IPS-20b (cell line): ENCODE measurements around the gene CSF2.

Source experiments
- H3K27ac ChIP-seq: one replicate; pipeline ENCODE4 v1.5.1; 2013; ENCODE audit warnings: low read length
- H3K27me3 ChIP-seq: 2 replicates; pipeline ENCODE4 v1.6.1; 2013; ENCODE audit warnings: mild to moderate bottlenecking, low read length, inconsistent platforms; ENCODE audit not compliant: insufficient read depth
- H3K36me3 ChIP-seq: 2 replicates; pipeline ENCODE4 v1.6.1; 2013; ENCODE audit warnings: low read depth, mild to moderate bottlenecking, inconsistent platforms, low read length, moderate library complexity; ENCODE audit not compliant: insufficient read depth
- H3K4me1 ChIP-seq: 2 replicates; pipeline ENCODE4 v1.6.1; 2013; ENCODE audit warnings: mild to moderate bottlenecking, control low read depth, inconsistent platforms, low read length, moderate library complexity; ENCODE audit not compliant: insufficient read depth
- H3K4me3 ChIP-seq: 2 replicates; pipeline ENCODE4 v1.5.1; 2013; ENCODE audit warnings: mild to moderate bottlenecking, low read length, inconsistent platforms
- H3K9ac ChIP-seq: 2 replicates; pipeline ENCODE4 v1.6.1; 2013; ENCODE audit warnings: low read depth, mild to moderate bottlenecking, inconsistent platforms, low read length, moderate library complexity
- H3K9me3 ChIP-seq: 2 replicates; pipeline ENCODE4 v1.6.1; 2013; ENCODE audit warnings: mild to moderate bottlenecking, low read depth, low read length, inconsistent platforms; ENCODE audit not compliant: insufficient read depth

The CSF2 gene

DNA sequence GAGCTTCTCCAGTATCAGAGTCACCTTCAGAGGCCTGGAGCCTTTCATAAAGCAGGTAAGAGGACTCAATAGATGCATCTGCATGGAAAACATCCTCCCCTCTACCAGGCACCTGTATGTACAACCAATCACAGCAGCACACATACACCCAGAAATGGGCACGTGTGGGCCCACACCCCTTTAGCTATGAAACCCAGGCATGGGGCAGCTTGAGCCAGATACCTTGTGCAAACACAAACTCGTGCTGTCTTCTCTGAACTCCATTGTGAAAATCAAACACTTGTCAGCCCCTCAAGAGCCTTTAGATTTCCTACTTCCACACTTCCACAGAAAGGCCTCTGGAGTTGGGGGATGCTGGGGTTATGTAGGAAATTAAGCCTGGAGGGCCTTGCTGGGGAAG is 1.1 kb upstream of the CSF2 start:
- Histone ChIP-seq H3K9me3 (no peaks in the 10 kb centered on the region), H3K27ac (no peak overlapping the region), H3K4me3 (no peak overlapping the region), H3K27me3 (no peaks in the 10 kb centered on the region), H3K36me3 (no peaks in the 10 kb centered on the region), H3K9ac (no peak overlapping the region), H3K4me1 (no peaks in the 10 kb centered on the region)

DNA sequence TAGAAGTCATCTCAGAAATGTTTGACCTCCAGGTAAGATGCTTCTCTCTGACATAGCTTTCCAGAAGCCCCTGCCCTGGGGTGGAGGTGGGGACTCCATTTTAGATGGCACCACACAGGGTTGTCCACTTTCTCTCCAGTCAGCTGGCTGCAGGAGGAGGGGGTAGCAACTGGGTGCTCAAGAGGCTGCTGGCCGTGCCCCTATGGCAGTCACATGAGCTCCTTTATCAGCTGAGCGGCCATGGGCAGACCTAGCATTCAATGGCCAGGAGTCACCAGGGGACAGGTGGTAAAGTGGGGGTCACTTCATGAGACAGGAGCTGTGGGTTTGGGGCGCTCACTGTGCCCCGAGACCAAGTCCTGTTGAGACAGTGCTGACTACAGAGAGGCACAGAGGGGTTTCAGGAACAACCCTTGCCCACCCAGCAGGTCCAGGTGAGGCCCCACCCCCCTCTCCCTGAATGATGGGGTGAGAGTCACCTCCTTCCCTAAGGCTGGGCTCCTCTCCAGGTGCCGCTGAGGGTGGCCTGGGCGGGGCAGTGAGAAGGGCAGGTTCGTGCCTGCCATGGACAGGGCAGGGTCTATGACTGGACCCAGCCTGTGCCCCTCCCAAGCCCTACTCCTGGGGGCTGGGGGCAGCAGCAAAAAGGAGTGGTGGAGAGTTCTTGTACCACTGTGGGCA is 642 bp downstream of the CSF2 start:
- H3K36me3 ChIP-seq = no peaks in the 10 kb centered on the region
- H3K4me3 ChIP-seq = no peak overlapping the region
- no peak overlapping the region for H3K27ac ChIP-seq
- no peak overlapping the region for H3K9ac ChIP-seq
- no peaks in the 10 kb centered on the region for H3K9me3 ChIP-seq
- H3K27me3 ChIP-seq = no peaks in the 10 kb centered on the region
- no peaks in the 10 kb centered on the region for H3K4me1 ChIP-seq

DNA sequence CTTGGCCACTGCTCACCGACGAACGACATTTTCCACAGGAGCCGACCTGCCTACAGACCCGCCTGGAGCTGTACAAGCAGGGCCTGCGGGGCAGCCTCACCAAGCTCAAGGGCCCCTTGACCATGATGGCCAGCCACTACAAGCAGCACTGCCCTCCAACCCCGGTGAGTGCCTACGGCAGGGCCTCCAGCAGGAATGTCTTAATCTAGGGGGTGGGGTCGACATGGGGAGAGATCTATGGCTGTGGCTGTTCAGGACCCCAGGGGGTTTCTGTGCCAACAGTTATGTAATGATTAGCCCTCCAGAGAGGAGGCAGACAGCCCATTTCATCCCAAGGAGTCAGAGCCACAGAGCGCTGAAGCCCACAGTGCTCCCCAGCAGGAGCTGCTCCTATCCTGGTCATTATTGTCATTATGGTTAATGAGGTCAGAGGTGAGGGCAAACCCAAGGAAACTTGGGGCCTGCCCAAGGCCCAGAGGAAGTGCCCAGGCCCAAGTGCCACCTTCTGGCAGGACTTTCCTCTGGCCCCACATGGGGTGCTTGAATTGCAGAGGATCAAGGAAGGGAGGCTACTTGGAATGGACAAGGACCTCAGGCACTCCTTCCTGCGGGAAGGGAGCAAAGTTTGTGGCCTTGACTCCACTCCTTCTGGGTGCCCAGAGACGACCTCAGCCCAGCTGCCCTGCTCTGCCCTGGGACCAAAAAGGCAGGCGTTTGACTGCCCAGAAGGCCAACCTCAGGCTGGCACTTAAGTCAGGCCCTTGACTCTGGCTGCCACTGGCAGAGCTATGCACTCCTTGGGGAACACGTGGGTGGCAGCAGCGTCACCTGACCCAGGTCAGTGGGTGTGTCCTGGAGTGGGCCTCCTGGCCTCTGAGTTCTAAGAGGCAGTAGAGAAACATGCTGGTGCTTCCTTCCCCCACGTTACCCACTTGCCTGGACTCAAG is 1.5 kb downstream of the CSF2 start:
- Histone ChIP-seq H3K27me3 (no peaks in the 10 kb centered on the region), H3K4me3 (no peak overlapping the region), H3K27ac (no peak overlapping the region), H3K9ac (no peak overlapping the region), H3K9me3 (no peaks in the 10 kb centered on the region), H3K4me1 (no peaks in the 10 kb centered on the region), H3K36me3 (no peaks in the 10 kb centered on the region)

DNA sequence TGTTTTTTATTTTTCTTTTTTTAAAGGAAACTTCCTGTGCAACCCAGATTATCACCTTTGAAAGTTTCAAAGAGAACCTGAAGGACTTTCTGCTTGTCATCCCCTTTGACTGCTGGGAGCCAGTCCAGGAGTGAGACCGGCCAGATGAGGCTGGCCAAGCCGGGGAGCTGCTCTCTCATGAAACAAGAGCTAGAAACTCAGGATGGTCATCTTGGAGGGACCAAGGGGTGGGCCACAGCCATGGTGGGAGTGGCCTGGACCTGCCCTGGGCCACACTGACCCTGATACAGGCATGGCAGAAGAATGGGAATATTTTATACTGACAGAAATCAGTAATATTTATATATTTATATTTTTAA is 2.1 kb downstream of the CSF2 start:
- Histone ChIP-seq H3K9me3 (no peaks in the 10 kb centered on the region), H3K4me1 (no peaks in the 10 kb centered on the region), H3K4me3 (no peak overlapping the region), H3K9ac (no peak overlapping the region), H3K36me3 (no peaks in the 10 kb centered on the region), H3K27me3 (no peaks in the 10 kb centered on the region), H3K27ac (no peak overlapping the region)

DNA sequence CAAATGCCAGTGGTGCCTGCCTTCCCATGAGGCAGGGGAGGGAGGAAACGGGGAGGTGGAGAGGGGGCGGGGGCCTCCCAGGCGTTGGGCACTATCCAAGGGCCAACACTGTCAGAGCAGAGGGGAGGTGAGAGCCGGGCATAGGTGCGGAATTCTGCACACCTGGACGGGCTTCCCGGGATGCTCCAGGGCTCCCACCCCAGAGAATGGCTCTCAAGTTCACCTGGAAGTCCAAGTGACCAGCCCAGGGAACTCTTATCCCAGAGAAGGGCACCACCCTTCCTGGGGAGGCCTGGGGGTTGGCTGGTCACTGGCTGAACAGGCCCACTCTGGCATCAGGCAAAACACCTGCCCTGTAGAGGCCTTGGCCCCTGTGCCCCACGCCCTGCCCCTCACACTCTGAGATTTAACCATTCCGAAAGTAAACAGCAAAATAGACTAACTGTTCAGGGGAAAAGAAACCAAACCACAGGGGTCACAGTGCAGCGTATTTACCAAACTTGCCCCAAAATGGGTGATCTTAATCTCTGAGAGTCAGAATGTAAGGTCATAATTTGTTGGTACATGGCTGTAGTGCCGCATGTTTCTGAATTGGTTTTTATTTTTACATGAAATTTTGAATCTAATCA is 2.7 kb downstream of the CSF2 start:
- H3K27ac ChIP-seq = no peak overlapping the region
- no peaks in the 10 kb centered on the region for H3K4me1 ChIP-seq
- H3K27me3 ChIP-seq = no peaks in the 10 kb centered on the region
- no peak overlapping the region for H3K9ac ChIP-seq
- H3K9me3 ChIP-seq = no peaks in the 10 kb centered on the region
- no peaks in the 10 kb centered on the region for H3K36me3 ChIP-seq
- H3K4me3 ChIP-seq = no peak overlapping the region

DNA sequence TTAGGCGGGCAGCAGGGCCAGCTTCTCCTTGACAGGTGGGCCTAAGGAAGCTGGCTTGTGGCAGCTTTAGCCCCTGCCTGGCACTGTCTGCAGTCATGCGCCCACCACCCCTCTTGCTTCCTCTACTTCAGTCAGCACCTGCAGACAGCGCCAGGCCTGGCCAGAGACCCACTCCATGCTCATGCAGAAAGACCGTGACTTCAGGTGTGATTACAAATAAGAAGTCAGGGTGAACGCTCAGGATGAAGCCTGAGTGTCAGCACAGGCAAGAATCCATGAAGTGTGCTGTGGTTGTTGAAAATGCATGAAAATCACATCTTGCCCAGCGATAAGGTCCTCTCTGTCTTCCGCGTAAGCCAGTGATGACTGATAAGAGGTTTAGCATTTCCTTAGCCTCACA is 3.4 kb downstream of the CSF2 start:
- no peak overlapping the region for H3K9ac ChIP-seq
- no peak overlapping the region for H3K27ac ChIP-seq
- no peak overlapping the region for H3K4me3 ChIP-seq
- H3K4me1 ChIP-seq = no peaks in the 10 kb centered on the region
- H3K36me3 ChIP-seq = no peaks in the 10 kb centered on the region
- no peaks in the 10 kb centered on the region for H3K9me3 ChIP-seq
- H3K27me3 ChIP-seq = no peaks in the 10 kb centered on the region

DNA sequence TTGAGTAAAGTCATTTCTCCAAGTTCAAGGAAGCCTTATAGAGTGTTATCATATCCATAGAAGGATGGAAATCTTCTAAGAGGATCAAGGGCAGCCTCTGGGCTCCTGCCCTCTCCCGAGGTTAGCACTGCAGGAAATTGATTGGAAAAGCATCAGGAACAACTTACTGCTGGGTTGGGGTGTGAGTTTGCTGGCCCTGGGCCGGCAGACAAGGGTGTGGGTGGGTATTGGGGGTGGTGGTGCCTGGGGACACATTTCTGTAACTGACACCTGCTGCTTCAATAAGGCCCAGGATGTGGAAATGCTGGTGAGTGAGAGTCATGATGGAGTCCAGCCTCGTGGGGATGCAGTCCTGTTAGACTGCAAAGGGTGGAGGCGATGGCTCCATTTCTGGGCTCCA is 5.5 kb downstream of the CSF2 start:
- Histone ChIP-seq H3K27me3 (no peaks in the 10 kb centered on the region), H3K4me3 (no peak overlapping the region), H3K36me3 (no peaks in the 10 kb centered on the region), H3K4me1 (no peaks in the 10 kb centered on the region), H3K9me3 (no peaks in the 10 kb centered on the region), H3K27ac (no peak overlapping the region), H3K9ac (no peak overlapping the region)

DNA sequence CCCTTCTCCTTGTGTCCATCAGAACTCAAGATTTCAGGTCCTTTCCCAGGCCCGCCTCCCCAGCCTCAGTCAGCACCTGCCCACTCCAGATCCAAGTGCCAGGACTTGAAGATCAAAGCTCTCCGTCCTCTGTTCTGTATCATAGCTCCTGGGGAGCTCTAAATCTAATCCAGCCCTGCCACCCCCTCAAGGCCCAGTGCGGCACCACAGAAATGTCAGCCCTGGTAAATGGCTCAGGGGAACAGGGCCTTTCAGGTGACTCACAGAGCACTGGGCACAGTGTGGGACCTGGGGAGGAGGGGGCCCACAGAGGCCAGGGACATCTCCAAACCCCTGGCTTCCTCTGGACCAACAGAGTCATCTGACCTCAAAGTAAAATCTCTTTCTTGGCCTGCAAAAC is 6.0 kb downstream of the CSF2 start:
- Histone ChIP-seq H3K9ac (no peak overlapping the region), H3K27ac (no peak overlapping the region), H3K27me3 (no peaks in the 10 kb centered on the region), H3K4me3 (no peak overlapping the region), H3K36me3 (no peaks in the 10 kb centered on the region), H3K9me3 (no peaks in the 10 kb centered on the region), H3K4me1 (no peaks in the 10 kb centered on the region)

DNA sequence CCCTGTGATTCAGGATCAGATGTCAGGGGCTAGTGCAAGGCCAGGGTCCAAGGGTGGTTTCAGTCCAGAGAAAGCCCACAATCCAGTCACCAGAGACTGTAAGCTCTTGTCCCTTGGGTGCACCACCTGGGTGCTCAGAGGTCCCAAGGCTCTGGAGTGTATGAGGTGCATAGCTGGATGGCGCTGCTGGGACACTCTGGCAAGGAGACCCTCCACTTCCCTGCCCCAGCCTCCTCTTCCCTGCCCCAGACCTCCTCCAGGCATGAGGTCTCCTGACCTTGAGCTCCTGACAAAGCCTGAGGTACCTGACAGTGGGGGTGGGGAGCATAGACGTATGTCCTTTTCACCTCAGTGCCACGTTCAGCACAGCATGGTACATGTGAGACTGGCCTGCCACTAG is 7.0 kb downstream of the CSF2 start:
- no peaks in the 10 kb centered on the region for H3K9me3 ChIP-seq
- no peaks in the 10 kb centered on the region for H3K27me3 ChIP-seq
- H3K4me1 ChIP-seq = no peaks in the 10 kb centered on the region
- no peak overlapping the region for H3K4me3 ChIP-seq
- H3K9ac ChIP-seq = no peak overlapping the region
- H3K36me3 ChIP-seq = no peaks in the 10 kb centered on the region
- no peak overlapping the region for H3K27ac ChIP-seq

DNA sequence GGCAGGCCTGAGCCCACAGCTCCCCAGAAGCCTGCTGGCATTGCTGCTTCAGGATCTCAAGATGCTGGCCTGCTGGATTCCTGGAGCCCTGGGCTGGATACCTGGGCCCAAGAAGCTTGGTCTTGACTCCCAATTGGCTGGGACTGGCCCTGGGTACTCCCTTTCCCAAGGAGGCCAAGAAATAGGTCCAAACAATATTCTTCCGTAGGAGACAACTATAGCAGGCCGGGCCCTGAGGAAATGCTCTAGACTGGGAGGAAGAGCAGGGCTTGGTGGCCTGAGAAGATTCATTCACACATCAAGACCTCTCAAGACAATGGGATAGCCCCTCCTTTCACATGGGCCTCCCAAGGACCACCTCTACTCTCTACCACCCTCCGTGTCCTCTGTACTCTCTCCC is 7.9 kb downstream of the CSF2 start:
- Histone ChIP-seq H3K4me1 (no peaks in the 10 kb centered on the region), H3K36me3 (no peaks in the 10 kb centered on the region), H3K9me3 (no peaks in the 10 kb centered on the region), H3K27me3 (no peaks in the 10 kb centered on the region), H3K4me3 (no peak overlapping the region), H3K9ac (no peak overlapping the region), H3K27ac (no peak overlapping the region)

DNA sequence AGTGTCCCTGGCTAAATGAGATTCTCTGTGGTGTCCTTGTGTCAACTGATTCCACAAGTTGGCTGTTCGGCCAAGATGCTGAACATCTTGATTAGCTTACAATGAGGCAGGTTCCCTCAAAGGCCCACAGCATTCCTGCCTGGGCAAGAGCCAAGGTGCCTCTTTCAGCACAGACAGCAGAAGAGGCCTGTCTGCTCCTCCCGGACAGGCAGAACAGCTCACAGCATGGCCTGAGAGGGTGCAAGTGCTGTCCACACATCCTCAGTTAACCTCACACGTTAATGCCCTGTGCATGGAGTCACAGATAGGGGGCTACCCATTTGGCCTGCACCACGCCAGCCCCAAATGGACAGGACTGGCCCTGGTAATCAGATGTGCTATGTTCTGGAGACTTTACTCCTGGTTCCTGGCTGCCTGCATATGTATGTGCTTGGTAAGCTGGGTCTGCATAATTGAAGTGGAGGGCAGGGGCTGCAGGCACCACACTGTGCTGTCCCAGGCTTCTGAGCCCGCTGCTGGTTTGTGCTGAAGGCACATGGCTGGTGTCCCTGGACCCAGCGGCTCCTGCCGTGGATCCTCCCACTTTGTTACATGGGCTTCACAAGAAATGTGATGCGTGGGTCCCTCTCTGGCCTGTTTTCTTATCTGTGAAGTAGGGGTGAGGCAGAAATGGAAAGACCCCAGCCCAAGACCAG is 8.9 kb downstream of the CSF2 start:
- Histone ChIP-seq H3K9ac (no peak overlapping the region), H3K4me1 (no peaks in the 10 kb centered on the region), H3K27ac (no peak overlapping the region)

More for the DNA sequence above, 8.9 kb downstream of the CSF2 start:
- Histone ChIP-seq H3K36me3 (no peaks in the 10 kb centered on the region), H3K9me3 (no peaks in the 10 kb centered on the region), H3K27me3 (no peaks in the 10 kb centered on the region), H3K4me3 (no peak overlapping the region)
